Loucy (cell line): Measurements from ENCODE around the gene PLPP3.

Experiments used
- H2AFZ ChIP-seq: fragments of 200-600 bp; sonication (generic); 2 replicates; pipeline ENCODE4 v1.6.0; 2016; ENCODE audit warnings: antibody characterized with exemption, mild to moderate bottlenecking, low read length, moderate library complexity
- H3F3A ChIP-seq: fragments of 200-600 bp; 2 replicates; pipeline ENCODE4 v1.6.0; 2016; ENCODE audit warnings: antibody characterized with exemption, low read depth, mild to moderate bottlenecking
- H3K27me3 ChIP-seq: fragments of 200-600 bp; sonication (generic); 2 replicates; pipeline ENCODE4 v1.6.1; 2014; ENCODE audit warnings: low read length, mild to moderate bottlenecking; ENCODE audit not compliant: insufficient read depth, poor library complexity, severe bottlenecking
- H3K36me3 ChIP-seq: fragments of 200-600 bp; sonication (generic); 2 replicates; pipeline ENCODE4 v1.6.1; 2016; ENCODE audit warnings: low read length; ENCODE audit not compliant: insufficient read depth
- H3K4me1 ChIP-seq: fragments of 200-600 bp; sonication (generic); 2 replicates; pipeline ENCODE4 v1.5.1; 2014; ENCODE audit warnings: low read length, mild to moderate bottlenecking; ENCODE audit not compliant: insufficient read depth, poor library complexity, severe bottlenecking
- H3K4me2 ChIP-seq: fragments of 200-600 bp; sonication (generic); 2 replicates; pipeline ENCODE4 v1.6.0; 2014; ENCODE audit warnings: antibody characterized with exemption, low read length, low read depth, mild to moderate bottlenecking; ENCODE audit not compliant: poor library complexity, severe bottlenecking
- H3K4me3 ChIP-seq: fragments of 200-600 bp; sonication (generic); 2 replicates; pipeline ENCODE4 v1.5.1; 2014; ENCODE audit warnings: low read length, mild to moderate bottlenecking, mixed read lengths; ENCODE audit not compliant: poor library complexity, severe bottlenecking
- H3K79me2 ChIP-seq: fragments of 200-600 bp; sonication (generic); 2 replicates; pipeline ENCODE4 v1.6.1; 2014; ENCODE audit warnings: low read length; ENCODE audit not compliant: insufficient read depth
- H3K9ac ChIP-seq: fragments of 200-600 bp; sonication (generic); 2 replicates; pipeline ENCODE4 v1.6.0; 2014; ENCODE audit warnings: mild to moderate bottlenecking, low read depth, low read length, moderate library complexity; ENCODE audit not compliant: poor library complexity, severe bottlenecking
- H3K9me2 ChIP-seq: fragments of 200-600 bp; sonication (generic); replicated peaks from 2 replicates; pipeline ENCODE4 v1.6.1; 2016; ENCODE audit warnings: low read depth, low read length, mixed read lengths
- H3K9me3 ChIP-seq: fragments of 200-600 bp; sonication (generic); 2 replicates; pipeline ENCODE4 v1.6.1; 2014; ENCODE audit warnings: mild to moderate bottlenecking, antibody characterized with exemption, low read length, low read depth; ENCODE audit not compliant: insufficient read depth
- H4K20me1 ChIP-seq: fragments of 200-600 bp; sonication (generic); 2 replicates; pipeline ENCODE4 v1.6.0; 2014; ENCODE audit warnings: antibody characterized with exemption, low read length, mild to moderate bottlenecking; ENCODE audit not compliant: insufficient read depth, poor library complexity, severe bottlenecking
- EZH2phosphoT487 ChIP-seq: fragments of 200-600 bp; IDR thresholded peaks from 2 replicates; pipeline ENCODE4 v1.6.1; 2018; ENCODE audit warnings: antibody characterized with exemption, mild to moderate bottlenecking, moderate library complexity, borderline replicate concordance
- TF ChIP-seq, protein P1 (sequence below): fragments of 200-600 bp; sonication (generic); conservative IDR thresholded peaks from 2 replicates; pipeline ENCODE4 v1.5.1; 2014; ENCODE audit warnings: mild to moderate bottlenecking, antibody characterized with exemption, low read length

The PLPP3 gene

DNA sequence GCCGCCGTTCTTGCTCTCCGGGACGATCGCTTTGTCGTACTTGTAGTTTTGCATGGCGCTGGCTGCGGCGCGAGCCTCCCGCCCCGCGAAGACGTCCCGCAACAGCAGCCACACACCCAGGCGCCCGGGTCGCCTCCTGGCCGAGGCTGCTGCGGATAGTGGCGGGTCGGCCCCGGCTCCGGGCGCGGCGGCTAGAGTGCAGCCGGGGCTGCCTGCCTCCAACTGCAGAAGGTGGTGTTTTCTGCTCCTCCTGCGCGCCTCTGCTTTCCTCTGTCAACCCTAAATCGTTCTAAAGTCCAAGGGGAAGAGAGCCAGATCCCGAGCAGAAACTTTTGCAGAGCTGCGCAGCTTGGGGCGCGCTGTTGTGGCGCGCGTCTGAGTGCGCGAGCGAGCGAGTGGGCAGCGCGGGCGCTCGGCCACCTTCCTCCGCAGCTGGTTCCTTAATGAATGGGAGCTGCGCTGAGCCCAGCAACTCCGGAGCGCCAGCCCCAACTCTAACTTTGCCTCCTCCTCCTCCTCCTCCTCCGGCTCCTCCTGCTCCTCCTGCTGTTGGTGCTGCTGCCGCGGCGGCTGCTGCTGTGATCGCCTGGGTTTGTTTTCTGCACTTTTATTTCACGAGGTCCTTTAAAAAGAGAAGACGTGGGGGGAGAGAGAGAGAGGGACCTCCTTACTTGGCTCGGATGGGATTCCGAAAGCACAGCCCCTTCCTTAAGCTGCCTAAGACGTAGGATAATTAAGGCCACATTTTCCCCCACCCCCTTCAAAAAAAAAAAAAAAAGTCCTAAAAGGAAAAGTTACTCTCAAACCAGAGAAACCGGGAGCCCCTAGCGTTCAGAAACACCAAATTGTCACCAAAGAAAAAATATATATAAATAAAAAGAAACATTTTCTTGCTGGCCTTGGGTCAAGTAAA is at the start of gene PLPP3:
Gene PLPP3, minus strand, starts transcription at position 601 of the 913 bp plus-strand sequence. Its CDS starts 547 bp downstream, at position 54.
- Histone ChIP-seq H3K9me3 (no peaks in the 10 kb centered on the region), H3K79me2 (no peaks in the 10 kb centered on the region), H3K4me3 (peak within 1 kb of the TSS; percentile 70), H3F3A (no peaks in the 10 kb centered on the region), H3K4me1 (no peaks in the 10 kb centered on the region), H3K36me3 (no peaks in the 10 kb centered on the region), H4K20me1 (no peaks in the 10 kb centered on the region), H3K9me2 (no peaks in the 10 kb centered on the region), H2AFZ (peak within 1 kb of the TSS; percentile 88), H3K4me2 (peak within 1 kb of the TSS; percentile 79), H3K9ac (no peak within 1 kb of the TSS), H3K27me3 (peaks cover 18% of the 10 kb centered on the region)
- TF ChIP-seq EZH2phosphoT487: no peak
- TF ChIP-seq, protein P1, sequence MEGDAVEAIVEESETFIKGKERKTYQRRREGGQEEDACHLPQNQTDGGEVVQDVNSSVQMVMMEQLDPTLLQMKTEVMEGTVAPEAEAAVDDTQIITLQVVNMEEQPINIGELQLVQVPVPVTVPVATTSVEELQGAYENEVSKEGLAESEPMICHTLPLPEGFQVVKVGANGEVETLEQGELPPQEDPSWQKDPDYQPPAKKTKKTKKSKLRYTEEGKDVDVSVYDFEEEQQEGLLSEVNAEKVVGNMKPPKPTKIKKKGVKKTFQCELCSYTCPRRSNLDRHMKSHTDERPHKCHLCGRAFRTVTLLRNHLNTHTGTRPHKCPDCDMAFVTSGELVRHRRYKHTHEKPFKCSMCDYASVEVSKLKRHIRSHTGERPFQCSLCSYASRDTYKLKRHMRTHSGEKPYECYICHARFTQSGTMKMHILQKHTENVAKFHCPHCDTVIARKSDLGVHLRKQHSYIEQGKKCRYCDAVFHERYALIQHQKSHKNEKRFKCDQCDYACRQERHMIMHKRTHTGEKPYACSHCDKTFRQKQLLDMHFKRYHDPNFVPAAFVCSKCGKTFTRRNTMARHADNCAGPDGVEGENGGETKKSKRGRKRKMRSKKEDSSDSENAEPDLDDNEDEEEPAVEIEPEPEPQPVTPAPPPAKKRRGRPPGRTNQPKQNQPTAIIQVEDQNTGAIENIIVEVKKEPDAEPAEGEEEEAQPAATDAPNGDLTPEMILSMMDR: peak; percentile 41

DNA sequence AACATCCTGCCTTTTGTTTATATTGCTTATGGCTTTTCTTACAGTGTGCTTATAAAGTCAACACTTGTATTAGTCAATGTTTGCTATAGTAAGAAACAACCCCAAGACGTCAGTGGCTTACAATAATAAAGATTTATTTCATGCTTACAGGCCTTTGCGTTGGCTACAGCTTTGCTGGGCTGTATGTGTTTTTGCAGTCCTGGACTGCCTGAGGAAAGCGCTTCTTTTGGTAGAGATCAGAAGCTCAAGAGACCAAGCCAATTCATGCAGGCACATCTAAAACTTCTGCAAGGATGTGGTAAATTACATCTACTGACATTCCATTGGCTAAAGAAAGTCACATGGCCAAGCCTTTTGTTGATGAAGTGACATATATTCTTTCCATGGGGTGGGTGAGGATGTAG is 48.3 kb upstream of the PLPP3 start:
- H3K36me3 ChIP-seq: no peaks in the 10 kb centered on the region

DNA sequence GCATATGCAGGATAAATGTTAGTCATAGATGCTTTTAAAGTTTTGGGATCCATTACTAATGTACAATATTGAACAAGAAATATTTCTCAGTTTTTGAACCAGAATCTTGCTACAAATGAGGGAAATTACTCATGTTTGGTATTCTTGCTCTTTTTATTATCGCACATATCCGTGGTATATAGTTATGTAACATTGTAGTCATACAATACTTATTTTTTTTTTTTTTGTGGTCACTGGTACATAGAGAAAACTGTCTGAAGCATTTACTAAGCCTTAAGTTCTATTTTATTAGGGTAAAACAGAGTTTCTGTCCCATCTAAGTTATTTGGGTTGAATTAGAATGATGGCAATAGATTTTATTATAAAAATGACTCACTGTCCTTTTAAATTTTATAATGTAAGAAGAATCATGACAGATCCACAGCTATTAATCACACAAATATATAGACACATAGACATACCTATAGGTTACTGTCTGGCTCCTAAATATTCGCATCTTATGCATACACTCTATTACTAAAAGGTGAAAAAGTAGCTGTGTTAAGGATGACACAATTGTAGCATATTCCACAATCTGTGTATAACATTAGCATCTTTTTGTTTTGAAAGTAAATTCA is 47.8 kb upstream of the PLPP3 start:
- TF ChIP-seq, protein P1: no peak
- TF ChIP-seq EZH2phosphoT487: no peak
- no peaks in the 10 kb centered on the region for H3F3A ChIP-seq
- H3K9ac ChIP-seq: no peak overlapping the region
- H3K4me2 ChIP-seq: no peak overlapping the region
- H3K4me3 ChIP-seq: no peak overlapping the region
- H3K4me1 ChIP-seq: no peaks in the 10 kb centered on the region
- H3K36me3 ChIP-seq: no peaks in the 10 kb centered on the region
- H3K79me2 ChIP-seq: no peaks in the 10 kb centered on the region
- no peaks in the 10 kb centered on the region for H3K9me3 ChIP-seq
- no peak overlapping the region for H2AFZ ChIP-seq
- no peaks in the 10 kb centered on the region for H3K27me3 ChIP-seq
- H4K20me1 ChIP-seq: no peaks in the 10 kb centered on the region
- H3K9me2 ChIP-seq: no peaks in the 10 kb centered on the region

More for the DNA sequence above, 48.3 kb upstream of the PLPP3 start:
- H3K9ac ChIP-seq: no peak overlapping the region
- H3K4me2 ChIP-seq: no peak overlapping the region
- no peaks in the 10 kb centered on the region for H3K9me3 ChIP-seq
- no peaks in the 10 kb centered on the region for H3K79me2 ChIP-seq
- no peaks in the 10 kb centered on the region for H3K27me3 ChIP-seq
- TF ChIP-seq EZH2phosphoT487: no peak
- TF ChIP-seq, protein P1: no peak
- H3K9me2 ChIP-seq: no peaks in the 10 kb centered on the region
- H3K4me1 ChIP-seq: no peaks in the 10 kb centered on the region
- no peaks in the 10 kb centered on the region for H4K20me1 ChIP-seq
- H2AFZ ChIP-seq: no peak overlapping the region
- H3K4me3 ChIP-seq: no peak overlapping the region
- no peaks in the 10 kb centered on the region for H3F3A ChIP-seq
